H1 (cell line): ENCODE measurements around the gene HSPA12A. TPM values are rescaled to one million over a fixed set of nuclear protein-coding genes. Genes with fewer than 3 reads are reported as not detected.

Source experiments
- CTCF ChIA-PET: fragments of 300-600 bp; sonication (Branson Sonifier 250); formaldehyde crosslinking; loops from one replicate; lab custom pipeline; 2021; ENCODE audit not compliant: partially characterized antibody; lab: Charles Lee
- POLR2A ChIA-PET: fragments of 300-600 bp; sonication (Branson Sonifier 250); formaldehyde crosslinking; loops from one replicate; lab custom pipeline; 2021; ENCODE audit warnings: inconsistent platforms; ENCODE audit not compliant: partially characterized antibody; lab: Charles Lee
- DNase-seq, 2 experiments: peaks; one replicate each; pipeline versions ENCODE4 v3.0.0 to v3.0.0-alpha.2; 2010 to 2022; ENCODE audit warnings: low spot score in 2 of 2, low read depth in 1 of 2, mixed read lengths in 1 of 2
- FAIRE-seq: peaks from 2 replicates; lab custom pipeline; 2011; peaks lifted over from hg19 to GRCh38; lab: Jason Lieb, UNC
- H2AFZ ChIP-seq: 2 replicates; pipeline ENCODE4 v1.8.1; 2012; ENCODE audit warnings: low read length, inconsistent platforms
- H2AK5ac ChIP-seq: 2 replicates; pipeline ENCODE4 v1.6.1; 2013; ENCODE audit warnings: low read depth, low read length
- H2BK120ac ChIP-seq: replicated peaks from 2 replicates; pipeline ENCODE3; 2013; ENCODE audit warnings: low read depth, low read length, inconsistent platforms
- H2BK12ac ChIP-seq: 2 replicates; pipeline ENCODE4 v1.6.1; 2013; ENCODE audit warnings: low read depth, low read length
- H2BK15ac ChIP-seq: 2 replicates; pipeline ENCODE4 v1.6.1; 2013; ENCODE audit warnings: low read length
- H2BK20ac ChIP-seq: 2 replicates; pipeline ENCODE4 v1.6.1; 2013; ENCODE audit warnings: low read length
- H2BK5ac ChIP-seq: 2 replicates; pipeline ENCODE4 v1.6.1; 2013; ENCODE audit warnings: low read depth, low read length
- H3K14ac ChIP-seq: 2 replicates; pipeline ENCODE4 v1.6.1; 2013; ENCODE audit warnings: inconsistent platforms; ENCODE audit not compliant: insufficient read length
- H3K18ac ChIP-seq: 2 replicates; pipeline ENCODE4 v1.6.1; 2013; ENCODE audit warnings: low read length; ENCODE audit errors: extremely low read depth
- H3K23ac ChIP-seq: 2 replicates; pipeline ENCODE4 v1.6.1; 2013; ENCODE audit warnings: inconsistent platforms; ENCODE audit not compliant: insufficient read length
- H3K23me2 ChIP-seq: 2 replicates; pipeline ENCODE4 v1.6.1; 2013; ENCODE audit warnings: low read depth, low read length
- H3K27ac ChIP-seq: 2 replicates; pipeline ENCODE4 v1.6.1; 2011; ENCODE audit warnings: low read depth, low read length, inconsistent platforms
- H3K27me3 ChIP-seq, 4 experiments: replicated peaks in 1 of 4; 1 replicate in 1 of 4; 2 replicates in 3 of 4; pipeline versions ENCODE4 v1.6.1 to v1.8.1; 2011 to 2013; ENCODE audit warnings: low read length in 3 of 4, mild to moderate bottlenecking in 3 of 4, inconsistent platforms in 2 of 4, mixed read lengths in 2 of 4, moderate library complexity in 1 of 4; ENCODE audit not compliant: control insufficient read depth in 3 of 4, insufficient read depth in 3 of 4; ENCODE audit errors: extremely low read depth in 1 of 4
- H3K36me3 ChIP-seq, 4 experiments: 2 replicates each; pipeline versions ENCODE4 v1.6.1 to v1.8.1; 2011 to 2013; ENCODE audit warnings: mild to moderate bottlenecking in 4 of 4, low read length in 3 of 4, moderate library complexity in 2 of 4, control low read depth in 1 of 4, inconsistent platforms in 1 of 4; ENCODE audit not compliant: insufficient read depth in 4 of 4, control insufficient read depth in 2 of 4
- H3K4ac ChIP-seq: replicated peaks from 2 replicates; pipeline ENCODE3; 2013; ENCODE audit warnings: low read length, low read depth, mixed read lengths, inconsistent platforms; ENCODE audit not compliant: insufficient read length
- H3K4me1 ChIP-seq, 4 experiments: replicated peaks in 1 of 4; 1 replicate in 1 of 4; 2 replicates in 3 of 4; pipeline versions ENCODE4 v1.6.1 to v1.8.1; 2011 to 2013; ENCODE audit warnings: low read length in 3 of 4, inconsistent platforms in 2 of 4, mixed read lengths in 1 of 4; ENCODE audit not compliant: insufficient read depth in 4 of 4, control insufficient read depth in 3 of 4
- H3K4me2 ChIP-seq, 2 experiments: 2 replicates each; pipeline versions ENCODE4 v1.6.1 to v1.8.1; 2011 to 2013; ENCODE audit warnings: low read depth in 2 of 2, low read length in 2 of 2, control low read depth in 1 of 2, inconsistent platforms in 1 of 2, mild to moderate bottlenecking in 1 of 2; ENCODE audit not compliant: insufficient read depth in 1 of 2
- H3K4me3 ChIP-seq, 4 experiments: fragments of 200-600, 300-600 bp in 1 of 4; sonication (generic), shearing (Covaris generic), sonication (Bioruptor Twin) in 1 of 4; 2 replicates each; pipeline versions ENCODE4 v1.5.1 to v1.8.1; 2011 to 2016; ENCODE audit warnings: low read length in 4 of 4, low read depth in 3 of 4, control low read depth in 2 of 4, inconsistent platforms in 2 of 4, mild to moderate bottlenecking in 2 of 4, mixed read lengths in 1 of 4, moderate library complexity in 1 of 4; ENCODE audit not compliant: insufficient read depth in 2 of 4; ENCODE audit errors: extremely low read depth in 1 of 4
- H3K56ac ChIP-seq: replicated peaks from 2 replicates; pipeline ENCODE3; 2013; ENCODE audit warnings: low read depth, mild to moderate bottlenecking, mixed read lengths, low read length, inconsistent platforms; ENCODE audit not compliant: insufficient read length
- H3K79me1 ChIP-seq: 2 replicates; pipeline ENCODE4 v1.6.1; 2013; ENCODE audit warnings: low read depth, low read length, control low read depth
- H3K79me2 ChIP-seq, 2 experiments: 2 replicates each; pipeline versions ENCODE4 v1.6.1 to v1.8.1; 2012 to 2013; ENCODE audit warnings: low read length in 2 of 2, mild to moderate bottlenecking in 2 of 2, inconsistent platforms in 1 of 2; ENCODE audit not compliant: insufficient read depth in 2 of 2, control insufficient read depth in 1 of 2
- H3K9ac ChIP-seq, 4 experiments: replicated peaks in 1 of 4; 1 replicate in 1 of 4; 2 replicates in 3 of 4; pipeline versions ENCODE4 v1.6.1 to v1.8.1; 2011 to 2013; ENCODE audit warnings: low read depth in 3 of 4, low read length in 3 of 4, control low read depth in 2 of 4, mild to moderate bottlenecking in 2 of 4, moderate library complexity in 2 of 4, inconsistent platforms in 1 of 4; ENCODE audit errors: extremely low read depth in 1 of 4
- H3K9me3 ChIP-seq, 2 experiments: 2 replicates each; pipeline versions ENCODE4 v1.6.1 to v1.8.1; 2012 to 2013; ENCODE audit warnings: mild to moderate bottlenecking in 2 of 2, moderate library complexity in 2 of 2, control low read depth in 1 of 2, inconsistent platforms in 1 of 2, low read depth in 1 of 2, low read length in 1 of 2, mixed read lengths in 1 of 2; ENCODE audit not compliant: insufficient read depth in 2 of 2
- H4K20me1 ChIP-seq, 2 experiments: replicated peaks in 1 of 2; 2 replicates each; pipeline versions ENCODE3 to v1.8.1; 2011 to 2013; ENCODE audit warnings: inconsistent platforms in 2 of 2, low read length in 2 of 2, mild to moderate bottlenecking in 1 of 2; ENCODE audit not compliant: insufficient read depth in 2 of 2, control insufficient read depth in 1 of 2
- H4K5ac ChIP-seq: 2 replicates; pipeline ENCODE4 v1.6.1; 2013; ENCODE audit warnings: low read length, low read depth, mixed read lengths, inconsistent platforms; ENCODE audit not compliant: insufficient read length
- H4K8ac ChIP-seq: 2 replicates; pipeline ENCODE4 v1.8.0; 2013; ENCODE audit warnings: mild to moderate bottlenecking, moderate library complexity, low read length, inconsistent platforms; ENCODE audit not compliant: insufficient read depth; ENCODE audit errors: extremely low read depth
- H4K91ac ChIP-seq: replicated peaks from 2 replicates; pipeline ENCODE3; 2013; ENCODE audit warnings: low read length, mixed read lengths, inconsistent platforms; ENCODE audit not compliant: insufficient read length
- KDM1A ChIP-seq: fragments of 200-600, 300-600 bp; sonication (generic); IDR thresholded peaks from 2 replicates; pipeline ENCODE4 v1.7.1; 2016; ENCODE audit warnings: mild to moderate bottlenecking, low read length, borderline replicate concordance
- TCF12 ChIP-seq: IDR thresholded peaks from 2 replicates; pipeline ENCODE4 v1.6.1; 2011; ENCODE audit warnings: low read depth, mild to moderate bottlenecking, low read length
- WGBS, 2 experiments: shearing (Covaris generic) in 1 of 2; methylation state at CpG; one replicate each; pipeline versions ENCODE4 v1.1.6 to v1.1.7; 2013 to 2015; ENCODE audit warnings: low lambda C conversion rate in 2 of 2, mixed read lengths in 2 of 2, inconsistent platforms in 1 of 2, low coverage in 1 of 2, missing lambda C conversion rate in 1 of 2; ENCODE audit not compliant: insufficient replicate concordance in 2 of 2, insufficient coverage in 1 of 2, insufficient read length in 1 of 2; ENCODE audit errors: extremely low coverage in 1 of 2, missing lambda C conversion rate in 1 of 2; 5-methylcytosine and 5-hydroxymethylcytosine counted together
- polyA plus RNA-seq, 7 experiments: library from polyadenylated mRNA; depleted of rRNA in 3 of 7; stranded (reverse) in 5 of 7; unstranded in 2 of 7; fragments of >200 nt in 5 of 7; fragments of 200-250 nt in 2 of 7; gene quantifications; 1 replicate in 5 of 7; 2 replicates in 1 of 7; 4 replicates in 1 of 7; pipeline versions ENCODE4 v1.2.1 to v1.2.3, GENCODE V29; 2011 to 2013; ENCODE audit warnings: missing spikeins in 2 of 7, mixed read lengths in 2 of 7
- total RNA-seq: library from RNA; stranded (reverse); fragmentation: NEBNext Ultra II Directional; extraction: Animal tissue kit (Norgen Biotek cat#: 25700); gene quantifications from 2 replicates; pipeline ENCODE4 v1.2.1, GENCODE V29; 2021

HSPA12A gene
- total and polyA plus RNA-seq, 2 of the 8 experiments (the other 6 are each of a cell fraction or from before 2014, with no cell fraction given): 3.1 to 6.9 TPM

- DNase-seq (no peak), FAIRE-seq (no peak)
- Histone ChIP-seq H3K27ac (no peak overlapping the region), H3K79me2 (no peaks in the 10 kb centered on the region), H3K56ac (no peak overlapping the region), H3K4me1 (peaks cover 0 to 9% (median 3%) of the 10 kb centered on the region in 4 experiments; a peak in 6 of 7 replicates), H3K9me3 (no peaks in the 10 kb centered on the region), H4K8ac (no peak overlapping the region), H2BK20ac (no peak overlapping the region), H3K36me3 (peaks cover 0 to 5% (median 0%) of the 10 kb centered on the region in 4 experiments; a peak in 1 of 8 replicates), H3K27me3 (peaks cover 15 to 57% (median 43%) of the 10 kb centered on the region in 4 experiments), H2BK120ac (no peak overlapping the region), H2AK5ac (no peak overlapping the region), H2AFZ (no peak overlapping the region), H3K4ac (no peak overlapping the region), H2BK12ac (no peak overlapping the region), H3K23ac (no peak overlapping the region), H2BK15ac (no peak overlapping the region), H2BK5ac (no peak overlapping the region), H4K91ac (no peak overlapping the region), H3K79me1 (no peaks in the 10 kb centered on the region), H3K23me2 (peaks cover 16% of the 10 kb centered on the region; the same call in 1 of the 2 replicates), H3K14ac (no peak overlapping the region), H3K18ac (no peak overlapping the region), H3K4me2 (peak overlapping the region; percentile 64 to 78), H3K4me3 (peak overlapping the region; percentile 54 to 72 (median 58)), H3K9ac (no peak overlapping the region; a peak in 1 of 7 replicates), H4K5ac (no peak overlapping the region), H4K20me1 (peaks cover 2 to 7% of the 10 kb centered on the region in 2 experiments)
- CTCF ChIA-PET: interaction anchor here (0.6 to 2.3 kb wide), 15 partner anchors 10 to 424 kb away, joined by 3 to 9 read pairs (median 3); no protein-coding TSS in a partner anchor
- WGBS, 2 experiments: 53% methylated on average over 24 of the region's 24 CpGs; no CpG with 5 or more reads in 1 of the 2 experiments
- POLR2A ChIA-PET: interaction anchor here (0.9 kb wide), 1 partner anchor 14 kb away, joined by 4 read pairs; no protein-coding TSS in a partner anchor
- TF ChIP-seq TCF12: no peak
- TF ChIP-seq KDM1A: peak; percentile 47; the same call in 1 of the 2 replicates
Observed at GRCh38 chr10:116743266-116744064, 1.1 kb upstream of the HSPA12A start.
